HepG2 (cell line): Measurements from ENCODE around the gene ARPC1A. TPM values are rescaled to one million over a fixed set of nuclear protein-coding genes. Genes with fewer than 3 reads are reported as not detected.

Source experiments
- MBD4 ChIP-seq: IDR thresholded peaks from 2 replicates; pipeline ENCODE4 v1.6.1; 2012; ENCODE audit warnings: low read length, inconsistent platforms, borderline replicate concordance
- POGZ ChIP-seq: sonication (generic); formaldehyde crosslinking; IDR thresholded peaks from 2 replicates; pipeline ENCODE4 v1.4.0; 2020; ENCODE audit warnings: mild to moderate bottlenecking, missing genetic modification reagents
- ZNF598 ChIP-seq: sonication (generic); formaldehyde crosslinking; IDR thresholded peaks from 2 replicates; pipeline ENCODE4 v1.5.1; 2020; ENCODE audit warnings: mild to moderate bottlenecking, missing genetic modification reagents, borderline replicate concordance
- polyA plus RNA-seq, 8 experiments: library from polyadenylated mRNA; depleted of rRNA in 3 of 8; stranded (reverse) in 7 of 8; unstranded in 1 of 8; fragments of >200 nt; fragmentation: Illumina TruSeq in 4 of 8; extraction: Trizol in 4 of 8; gene quantifications; 2 replicates each; pipeline versions ENCODE4 v1.2.1 to v1.2.3, GENCODE V29; 2011 to 2016; ENCODE audit warnings: low read depth in 4 of 8, missing spikeins in 1 of 8, mixed read lengths in 1 of 8; ENCODE audit not compliant: insufficient read depth in 1 of 8
- total RNA-seq, 5 experiments: library from RNA; depleted of rRNA; stranded (reverse); fragments of >200 nt; fragmentation: Illumina TruSeq; extraction: Trizol; gene quantifications; 2 replicates each; pipeline ENCODE4 v1.2.3, GENCODE V29; 2016; ENCODE audit warnings: low read depth in 1 of 5
- TF ChIP-seq, protein P1 (sequence below): IDR thresholded peaks from 2 replicates; pipeline ENCODE4 v1.6.1; 2012; ENCODE audit warnings: low read length, improper control_type of control experiment
- TF ChIP-seq, protein P2 (sequence below): sonication (generic); formaldehyde crosslinking; conservative IDR thresholded peaks from 2 replicates; pipeline ENCODE4 v1.8.0; 2022; ENCODE audit warnings: mild to moderate bottlenecking, moderate library complexity, missing genetic modification reagents

The ARPC1A gene
- total and polyA plus RNA-seq, 2 of the 13 experiments (the other 11 are each of a cell fraction or from before 2014, with no cell fraction given), result 44.3 to 88.5 TPM

DNA sequence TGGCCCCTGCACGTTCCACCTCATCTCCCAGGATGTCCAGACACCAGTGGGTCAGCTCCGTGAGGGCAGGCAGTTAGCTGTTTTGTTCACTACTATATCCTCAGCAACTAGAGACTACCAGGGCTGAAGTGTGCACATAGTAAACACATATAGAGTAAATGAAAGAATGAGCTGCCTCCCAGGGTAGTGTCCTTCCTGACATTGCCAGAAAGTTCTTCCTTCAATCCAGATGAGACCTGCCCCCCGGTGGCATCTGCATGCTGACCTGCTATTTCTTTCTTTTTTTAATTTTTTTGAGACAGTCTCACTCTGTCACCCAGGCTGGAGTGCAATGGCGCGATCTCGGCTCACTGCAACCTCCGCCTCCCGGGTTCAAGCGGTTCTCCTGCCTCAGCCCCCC lies 14.0 kb upstream of the ARPC1A start (continued):
- TF ChIP-seq, protein P1, sequence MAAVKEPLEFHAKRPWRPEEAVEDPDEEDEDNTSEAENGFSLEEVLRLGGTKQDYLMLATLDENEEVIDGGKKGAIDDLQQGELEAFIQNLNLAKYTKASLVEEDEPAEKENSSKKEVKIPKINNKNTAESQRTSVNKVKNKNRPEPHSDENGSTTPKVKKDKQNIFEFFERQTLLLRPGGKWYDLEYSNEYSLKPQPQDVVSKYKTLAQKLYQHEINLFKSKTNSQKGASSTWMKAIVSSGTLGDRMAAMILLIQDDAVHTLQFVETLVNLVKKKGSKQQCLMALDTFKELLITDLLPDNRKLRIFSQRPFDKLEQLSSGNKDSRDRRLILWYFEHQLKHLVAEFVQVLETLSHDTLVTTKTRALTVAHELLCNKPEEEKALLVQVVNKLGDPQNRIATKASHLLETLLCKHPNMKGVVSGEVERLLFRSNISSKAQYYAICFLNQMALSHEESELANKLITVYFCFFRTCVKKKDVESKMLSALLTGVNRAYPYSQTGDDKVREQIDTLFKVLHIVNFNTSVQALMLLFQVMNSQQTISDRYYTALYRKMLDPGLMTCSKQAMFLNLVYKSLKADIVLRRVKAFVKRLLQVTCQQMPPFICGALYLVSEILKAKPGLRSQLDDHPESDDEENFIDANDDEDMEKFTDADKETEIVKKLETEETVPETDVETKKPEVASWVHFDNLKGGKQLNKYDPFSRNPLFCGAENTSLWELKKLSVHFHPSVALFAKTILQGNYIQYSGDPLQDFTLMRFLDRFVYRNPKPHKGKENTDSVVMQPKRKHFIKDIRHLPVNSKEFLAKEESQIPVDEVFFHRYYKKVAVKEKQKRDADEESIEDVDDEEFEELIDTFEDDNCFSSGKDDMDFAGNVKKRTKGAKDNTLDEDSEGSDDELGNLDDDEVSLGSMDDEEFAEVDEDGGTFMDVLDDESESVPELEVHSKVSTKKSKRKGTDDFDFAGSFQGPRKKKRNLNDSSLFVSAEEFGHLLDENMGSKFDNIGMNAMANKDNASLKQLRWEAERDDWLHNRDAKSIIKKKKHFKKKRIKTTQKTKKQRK, result no peak
- no peak for TF ChIP-seq POGZ (CRISPR knock-in tag)
- TF ChIP-seq ZNF598 (CRISPR knock-in tag), result no peak
- no peak for TF ChIP-seq MBD4
- TF ChIP-seq, protein P2, sequence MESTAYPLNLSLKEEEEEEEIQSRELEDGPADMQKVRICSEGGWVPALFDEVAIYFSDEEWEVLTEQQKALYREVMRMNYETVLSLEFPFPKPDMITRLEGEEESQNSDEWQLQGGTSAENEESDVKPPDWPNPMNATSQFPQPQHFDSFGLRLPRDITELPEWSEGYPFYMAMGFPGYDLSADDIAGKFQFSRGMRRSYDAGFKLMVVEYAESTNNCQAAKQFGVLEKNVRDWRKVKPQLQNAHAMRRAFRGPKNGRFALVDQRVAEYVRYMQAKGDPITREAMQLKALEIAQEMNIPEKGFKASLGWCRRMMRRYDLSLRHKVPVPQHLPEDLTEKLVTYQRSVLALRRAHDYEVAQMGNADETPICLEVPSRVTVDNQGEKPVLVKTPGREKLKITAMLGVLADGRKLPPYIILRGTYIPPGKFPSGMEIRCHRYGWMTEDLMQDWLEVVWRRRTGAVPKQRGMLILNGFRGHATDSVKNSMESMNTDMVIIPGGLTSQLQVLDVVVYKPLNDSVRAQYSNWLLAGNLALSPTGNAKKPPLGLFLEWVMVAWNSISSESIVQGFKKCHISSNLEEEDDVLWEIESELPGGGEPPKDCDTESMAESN (CRISPR knock-in tag), result no peak
